ENCODE data around the gene TAF5.

- TF ChIP-seq POLR2A (IDR thresholded peaks at IDR 0.05; ENCODE audit: low read depth, low read length) (no peak), POLR2AphosphoS5 (IDR thresholded peaks at IDR 0.05; ENCODE audit: insufficient read depth, low read depth, low read length) (no peak), CTCF (IDR thresholded peaks at IDR 0.05; ENCODE audit: extremely low read depth in 1 of 2, insufficient read depth in 1 of 2, low read depth in 1 of 2, low read length in 2 of 2) (no peak), MYC (IDR thresholded peaks at IDR 0.05; ENCODE audit: low read depth, low read length) (no peak), MAX (IDR thresholded peaks at IDR 0.05; ENCODE audit: insufficient read depth, insufficient read length) (no peak), FOS (IDR thresholded peaks at IDR 0.05; ENCODE audit: borderline replicate concordance, insufficient read depth, low read length) (no peak), EZH2 (IDR thresholded peaks at IDR 0.05; ENCODE audit: borderline replicate concordance, low read depth, low read length, severe bottlenecking) (no peak), GATA2 (IDR thresholded peaks at IDR 0.05; ENCODE audit: insufficient read depth, insufficient read length, low read depth, low read length) (no peak), JUN (IDR thresholded peaks at IDR 0.05; ENCODE audit: borderline replicate concordance, insufficient read depth, insufficient read length, low read depth) (no peak)
These were observed 6.5 kb downstream of the TAF5 start for GRCh38 chr10:103374263-103374662.
